Ecto neural progenitor cell (in vitro differentiated cells): Measurements from ENCODE around the gene PBX1.

Source experiments
- DNase-seq: peaks from one replicate; pipeline ENCODE4 v3.0.0-alpha.2; 2018; ENCODE audit warnings: low spot score

The PBX1 gene

GRCh38 chr1:164867590-164867989 is 308.6 kb downstream of the PBX1 start:
- DNase-seq, result no peak

DNA sequence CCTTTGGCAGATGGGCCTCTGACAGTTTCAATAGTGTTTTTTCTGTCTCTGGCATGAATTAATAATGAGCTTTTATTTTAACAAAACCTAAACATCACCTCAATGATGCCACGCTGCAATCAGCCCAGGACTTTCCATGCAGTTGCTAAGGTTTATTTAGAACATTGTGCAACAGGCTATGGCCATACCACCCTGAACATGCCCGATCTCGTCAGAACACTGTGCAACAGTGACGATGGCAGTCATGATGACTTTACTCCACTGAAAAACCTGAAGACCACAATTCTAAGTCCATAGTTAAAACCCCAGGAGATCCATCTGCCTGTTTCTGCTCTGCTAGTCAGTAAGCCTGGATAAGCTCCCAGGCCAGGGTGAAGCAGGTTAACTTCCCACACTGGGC is 310.0 kb downstream of the PBX1 start:
- no peak for DNase-seq

DNA sequence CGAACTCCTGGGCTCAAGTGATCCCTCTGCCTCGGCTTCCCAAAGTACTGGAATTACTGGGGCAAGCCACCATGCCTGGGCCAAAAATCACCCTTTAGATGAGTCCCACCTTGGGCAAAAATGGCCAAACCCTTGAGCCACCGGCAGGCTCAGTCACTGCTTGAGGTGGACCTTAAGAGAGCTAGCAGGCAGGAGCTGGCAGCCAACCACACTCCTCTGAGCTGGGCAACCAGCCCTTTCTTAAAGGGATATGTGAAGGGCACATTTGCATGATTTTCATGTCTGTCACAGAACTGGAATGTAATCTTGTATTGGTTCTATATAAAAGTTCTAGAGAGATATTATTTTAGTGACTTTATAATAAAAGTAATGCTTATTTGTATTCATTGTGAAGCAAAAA is 316.5 kb downstream of the PBX1 start:
- no peak for DNase-seq

GRCh38 chr1:164876398-164877116 is 317.6 kb downstream of the PBX1 start:
- DNase-seq, result no peak

DNA sequence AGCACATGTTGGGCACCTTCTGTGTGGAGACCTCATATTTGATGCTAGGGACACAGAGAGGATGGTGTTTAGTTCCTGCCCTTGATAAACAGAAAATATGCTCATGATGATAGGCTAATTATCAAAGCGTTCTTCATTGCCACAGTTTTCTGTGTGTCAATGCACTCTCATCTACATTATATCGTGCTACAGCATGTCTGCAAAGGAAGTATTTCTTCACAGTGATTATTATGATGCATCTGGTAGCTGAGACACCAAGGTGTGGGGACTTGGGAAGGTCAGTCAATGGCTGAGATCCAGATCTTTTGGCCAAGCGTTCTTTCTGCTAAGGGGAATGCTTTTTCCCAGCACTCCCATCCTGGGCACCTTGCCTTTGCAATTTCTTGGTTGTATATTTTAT is 321.2 kb downstream of the PBX1 start:
- no peak for DNase-seq

DNA sequence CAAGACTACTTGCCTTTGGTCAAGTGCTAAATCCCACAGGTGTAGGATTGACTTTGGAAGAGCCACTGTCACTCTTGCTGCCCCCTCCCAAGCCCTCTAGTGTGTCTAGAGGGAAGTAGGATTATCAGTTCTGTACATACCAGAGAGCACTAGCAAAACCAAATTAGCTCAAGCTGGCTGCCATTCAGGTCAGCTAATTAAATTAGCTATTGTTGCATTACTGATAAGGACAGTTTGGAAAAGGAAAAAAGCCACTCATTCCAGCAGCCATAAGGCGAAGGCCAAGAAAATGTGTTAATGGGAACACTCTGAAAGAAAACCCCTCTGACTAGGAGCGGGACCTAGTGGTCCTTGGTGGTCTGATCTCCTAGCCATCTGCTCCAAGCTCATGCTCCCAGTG is 321.7 kb downstream of the PBX1 start:
- no peak for DNase-seq

DNA sequence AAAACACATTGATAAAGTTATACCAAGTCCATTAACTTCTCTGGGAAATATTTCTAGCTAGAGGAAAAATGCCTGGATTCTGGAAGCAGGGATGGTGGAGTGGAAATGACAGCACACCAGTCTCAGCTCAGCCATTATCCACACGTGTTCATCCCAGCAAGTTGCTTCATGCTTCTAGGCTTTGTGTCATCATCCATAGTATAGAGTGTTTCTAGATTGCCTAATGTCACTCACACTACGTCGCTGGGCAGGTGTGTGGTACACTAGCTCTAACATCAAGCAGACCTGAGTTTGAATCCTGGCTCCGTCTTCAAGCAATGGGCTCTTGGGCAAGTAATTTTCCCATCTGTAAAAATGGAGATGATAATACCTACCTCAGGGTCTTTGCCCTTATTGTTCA is 326.3 kb downstream of the PBX1 start:
- DNase-seq, result no peak

DNA sequence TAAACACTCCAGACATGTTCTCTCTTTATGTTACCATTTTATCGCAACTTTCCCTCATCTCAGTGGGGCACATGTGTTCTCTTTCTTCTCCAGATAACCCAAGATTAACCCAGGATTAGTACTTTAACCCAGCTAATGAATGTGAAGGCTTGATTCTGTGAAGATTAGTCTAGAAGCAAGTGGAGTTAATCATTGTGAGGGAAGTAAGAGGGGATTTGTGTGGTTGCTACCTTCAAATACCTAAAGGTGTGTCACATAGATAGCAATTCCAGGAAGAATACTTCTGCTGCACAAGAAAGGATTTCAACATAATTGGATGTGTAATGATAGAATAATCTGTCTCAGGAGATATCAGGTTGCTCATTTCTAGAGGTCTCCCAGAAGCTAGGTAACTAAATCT is 327.1 kb downstream of the PBX1 start:
- DNase-seq, result no peak

GRCh38 chr1:164891615-164892014 is 332.6 kb downstream of the PBX1 start:
- no peak for DNase-seq

DNA sequence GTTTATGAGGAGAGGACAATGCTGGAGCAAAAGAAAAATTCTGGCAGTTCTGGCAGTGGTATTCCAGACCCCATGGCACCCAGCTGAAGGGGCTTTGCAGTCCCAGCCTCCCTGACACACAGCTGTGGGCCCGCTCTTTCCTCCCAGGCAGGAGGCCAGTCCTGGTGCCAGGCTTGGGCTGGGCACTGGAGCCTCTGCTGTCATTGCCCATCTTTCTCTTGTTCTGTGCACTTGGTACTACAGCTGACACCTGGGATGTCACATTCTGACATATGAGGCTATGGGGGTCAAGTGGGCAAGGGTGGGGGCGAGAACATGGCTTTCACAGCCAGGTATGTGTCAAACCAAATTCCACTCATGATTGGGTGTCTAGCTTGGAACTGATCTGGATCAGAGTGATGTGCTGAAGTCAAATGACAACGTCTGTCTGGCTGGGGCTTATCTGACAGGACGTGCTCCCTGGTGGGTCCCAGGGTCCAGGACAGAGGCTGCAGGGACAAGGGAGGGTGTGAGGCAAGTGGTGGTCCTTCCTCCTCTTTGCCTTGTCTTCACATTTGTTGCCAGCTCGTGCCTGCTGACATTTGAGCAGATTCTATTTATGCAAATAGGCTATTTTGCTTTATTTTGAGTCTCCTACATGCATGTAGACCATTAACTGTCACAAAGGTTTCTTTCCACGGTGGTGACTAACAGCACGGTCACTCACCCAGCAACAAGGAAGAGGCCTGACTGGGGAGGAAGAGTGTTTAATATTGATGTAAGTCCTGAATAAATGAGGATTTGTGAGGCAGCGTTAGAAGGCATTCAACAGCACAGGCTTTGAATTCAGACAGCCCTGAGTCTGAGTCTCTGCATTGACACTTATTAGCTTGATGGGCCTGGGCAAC is 336.3 kb downstream of the PBX1 start:
- DNase-seq, result no peak

- DNase-seq, result no peak
Observed at GRCh38 chr1:164901031-164901430, 342.0 kb downstream of the PBX1 start.
